ENCODE results near the gene DPP7.
"Not testable (repeated sequence)": the region's sequence is repeated elsewhere in the genome, so short reads cannot be mapped to it uniquely, and the experiment has no call there.

DPP7 gene

DNA sequence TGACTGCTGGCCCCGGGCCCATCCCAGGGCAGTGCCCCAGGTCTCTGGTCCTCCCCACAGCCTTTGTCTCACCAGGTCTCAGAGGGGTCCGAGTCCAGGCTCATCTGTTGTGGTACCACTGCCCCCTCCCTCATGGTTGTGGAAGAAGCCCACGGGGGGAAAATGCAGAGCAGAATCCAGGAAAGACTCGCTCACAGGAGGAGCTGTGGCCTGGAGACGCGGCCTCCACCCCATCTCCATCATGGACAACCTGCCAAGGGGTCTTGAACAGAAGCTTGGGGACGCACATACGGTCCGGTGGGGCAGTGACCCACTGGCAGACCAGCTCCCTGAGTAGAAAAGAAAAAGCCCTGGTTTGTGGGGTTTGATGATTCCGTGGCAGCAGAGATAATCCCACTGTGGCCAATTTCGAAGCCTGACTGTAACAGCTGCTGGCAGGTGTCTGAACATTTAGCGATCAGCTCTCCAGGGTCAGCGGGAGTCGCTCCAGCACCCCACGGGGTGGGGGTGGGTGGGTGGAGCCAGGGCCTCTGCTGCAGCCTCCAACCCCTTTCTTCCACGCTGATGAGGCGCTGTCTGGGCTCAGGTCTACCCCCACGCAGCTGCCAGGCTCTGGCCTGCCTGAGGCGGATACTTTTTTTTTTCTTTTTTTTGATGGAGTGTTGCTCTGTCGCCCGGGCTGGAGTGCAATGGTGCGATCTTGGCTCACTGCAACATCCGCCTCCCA, 22.5 kb upstream of the DPP7 start:
- no peak for DNase-seq (ENCODE audit: low read depth)
- H3K4me3 ChIP-seq (ENCODE audit: low read depth, low read length): no peak overlapping the region
- TF ChIP-seq, protein P1, sequence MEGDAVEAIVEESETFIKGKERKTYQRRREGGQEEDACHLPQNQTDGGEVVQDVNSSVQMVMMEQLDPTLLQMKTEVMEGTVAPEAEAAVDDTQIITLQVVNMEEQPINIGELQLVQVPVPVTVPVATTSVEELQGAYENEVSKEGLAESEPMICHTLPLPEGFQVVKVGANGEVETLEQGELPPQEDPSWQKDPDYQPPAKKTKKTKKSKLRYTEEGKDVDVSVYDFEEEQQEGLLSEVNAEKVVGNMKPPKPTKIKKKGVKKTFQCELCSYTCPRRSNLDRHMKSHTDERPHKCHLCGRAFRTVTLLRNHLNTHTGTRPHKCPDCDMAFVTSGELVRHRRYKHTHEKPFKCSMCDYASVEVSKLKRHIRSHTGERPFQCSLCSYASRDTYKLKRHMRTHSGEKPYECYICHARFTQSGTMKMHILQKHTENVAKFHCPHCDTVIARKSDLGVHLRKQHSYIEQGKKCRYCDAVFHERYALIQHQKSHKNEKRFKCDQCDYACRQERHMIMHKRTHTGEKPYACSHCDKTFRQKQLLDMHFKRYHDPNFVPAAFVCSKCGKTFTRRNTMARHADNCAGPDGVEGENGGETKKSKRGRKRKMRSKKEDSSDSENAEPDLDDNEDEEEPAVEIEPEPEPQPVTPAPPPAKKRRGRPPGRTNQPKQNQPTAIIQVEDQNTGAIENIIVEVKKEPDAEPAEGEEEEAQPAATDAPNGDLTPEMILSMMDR (IDR thresholded peaks at IDR 0.05; ENCODE audit: insufficient read depth, low read depth, low read length, missing control alignments): no peak

DNA sequence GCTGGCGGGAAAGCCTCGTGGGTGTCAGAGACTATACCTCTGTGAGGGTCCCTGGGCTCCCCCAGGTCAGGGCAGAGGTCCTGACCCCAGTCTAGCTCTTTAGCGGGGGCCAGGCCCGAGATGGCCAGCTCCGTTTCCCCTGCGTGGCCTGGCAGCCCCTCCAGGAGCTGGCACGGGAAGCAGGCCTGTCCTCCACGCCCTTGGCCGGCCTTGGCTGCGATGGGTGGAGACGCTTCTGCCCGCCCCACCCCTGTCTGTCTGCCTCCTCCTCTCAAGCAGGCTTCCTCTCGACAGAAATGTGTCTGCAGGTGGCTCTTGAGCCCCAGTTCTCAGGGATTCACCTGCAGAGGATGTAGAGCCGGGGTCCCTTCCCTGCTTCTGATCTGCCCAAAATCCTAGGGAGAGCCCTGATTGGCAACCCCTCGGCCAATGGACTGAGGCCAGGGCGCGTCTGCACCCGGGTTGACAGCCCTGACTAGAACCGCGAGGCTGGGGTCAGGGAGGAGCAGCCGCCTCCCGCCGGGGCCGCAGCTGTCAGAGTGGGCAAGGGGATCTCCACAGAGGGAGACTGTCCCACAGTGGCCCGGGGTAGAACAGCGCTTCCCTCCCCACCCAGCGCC, 21.8 kb upstream of the DPP7 start:
- TF ChIP-seq, protein P1 (IDR thresholded peaks at IDR 0.05; ENCODE audit: insufficient read depth, low read depth, low read length, missing control alignments): no peak
- DNase-seq (ENCODE audit: low read depth): peak; percentile 30
- H3K4me3 ChIP-seq (ENCODE audit: low read depth, low read length): no peak overlapping the region

DNA sequence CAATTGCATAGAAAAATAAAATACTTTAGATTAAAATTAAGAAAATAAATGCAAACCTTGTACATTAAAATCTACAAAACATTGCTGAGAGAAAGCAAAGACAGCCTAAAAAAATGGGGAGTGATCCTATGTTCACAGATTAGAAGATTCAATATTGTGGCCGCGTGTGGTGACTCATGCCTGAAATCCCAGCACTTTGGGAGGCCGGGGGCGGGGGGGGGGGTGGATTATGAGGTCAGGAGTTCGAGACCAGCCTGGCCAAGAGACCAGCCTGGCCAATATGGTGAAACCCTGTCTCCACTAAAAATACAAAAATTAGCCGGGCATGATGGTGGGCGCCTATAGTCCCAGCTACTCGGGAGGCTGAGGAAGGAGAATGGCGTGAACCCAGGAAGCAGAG, 20.6 kb upstream of the DPP7 start:
- not testable (repeated sequence) for H3K4me3 ChIP-seq (ENCODE audit: low read depth, low read length); DNase-seq (ENCODE audit: low read depth)

DNA sequence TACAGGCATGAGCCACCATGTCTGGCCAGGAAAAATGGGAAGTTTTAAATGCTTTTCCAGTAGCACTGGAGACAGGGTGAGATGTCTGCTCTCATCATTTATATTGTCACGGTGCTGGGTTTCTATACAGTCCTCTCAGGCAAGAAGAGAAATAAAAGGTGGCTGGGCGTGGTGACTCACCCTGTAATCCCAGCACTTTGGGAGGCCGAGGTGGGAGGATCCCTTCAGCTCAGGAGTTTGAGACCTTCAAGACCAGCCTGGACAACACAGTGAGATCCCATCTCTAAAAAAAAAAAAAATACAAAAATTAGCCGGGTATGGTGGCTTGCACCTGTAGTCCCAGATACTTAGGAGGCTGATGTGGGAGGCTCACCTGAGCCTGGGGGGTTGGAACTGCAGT, 19.7 kb upstream of the DPP7 start:
- TF ChIP-seq, protein P1 (IDR thresholded peaks at IDR 0.05; ENCODE audit: insufficient read depth, low read depth, low read length, missing control alignments): no peak
- no peak overlapping the region for H3K4me3 ChIP-seq (ENCODE audit: low read depth, low read length)
- no peak for DNase-seq (ENCODE audit: low read depth)

DNA sequence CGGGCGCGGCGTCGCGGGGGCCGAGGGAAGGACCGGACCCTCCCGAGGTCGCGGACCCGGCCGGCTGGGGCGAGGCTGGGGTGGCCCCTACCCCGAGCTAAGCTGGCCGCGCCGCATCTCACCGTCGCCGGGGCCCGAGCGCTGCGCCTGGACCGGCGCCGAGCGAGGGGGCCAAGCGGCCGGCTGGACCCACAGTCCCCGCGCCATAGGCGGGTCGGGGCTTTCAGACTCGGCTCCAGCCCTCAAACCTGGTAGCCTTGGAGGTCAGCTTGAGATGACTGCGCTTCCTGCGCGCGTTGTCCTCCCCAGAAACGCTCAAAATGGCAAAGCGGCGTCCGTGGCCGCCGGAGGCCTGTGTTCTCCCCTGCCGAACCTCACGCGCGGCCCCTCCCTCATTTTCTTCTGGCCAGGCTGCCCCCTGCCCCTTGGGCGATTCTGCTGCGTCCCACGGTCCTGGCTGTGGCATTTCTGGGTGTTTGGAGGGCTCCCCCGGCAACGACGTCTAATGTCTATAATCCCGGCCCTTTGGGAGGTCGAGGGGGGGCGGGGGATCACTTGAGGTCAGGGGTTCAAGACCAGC, 15.7 kb upstream of the DPP7 start:
- no peak for DNase-seq (ENCODE audit: low read depth)
- H3K4me3 ChIP-seq (ENCODE audit: low read depth, low read length): peak overlapping the region; percentile 78
- TF ChIP-seq, protein P1 (IDR thresholded peaks at IDR 0.05; ENCODE audit: insufficient read depth, low read depth, low read length, missing control alignments): no peak

DNA sequence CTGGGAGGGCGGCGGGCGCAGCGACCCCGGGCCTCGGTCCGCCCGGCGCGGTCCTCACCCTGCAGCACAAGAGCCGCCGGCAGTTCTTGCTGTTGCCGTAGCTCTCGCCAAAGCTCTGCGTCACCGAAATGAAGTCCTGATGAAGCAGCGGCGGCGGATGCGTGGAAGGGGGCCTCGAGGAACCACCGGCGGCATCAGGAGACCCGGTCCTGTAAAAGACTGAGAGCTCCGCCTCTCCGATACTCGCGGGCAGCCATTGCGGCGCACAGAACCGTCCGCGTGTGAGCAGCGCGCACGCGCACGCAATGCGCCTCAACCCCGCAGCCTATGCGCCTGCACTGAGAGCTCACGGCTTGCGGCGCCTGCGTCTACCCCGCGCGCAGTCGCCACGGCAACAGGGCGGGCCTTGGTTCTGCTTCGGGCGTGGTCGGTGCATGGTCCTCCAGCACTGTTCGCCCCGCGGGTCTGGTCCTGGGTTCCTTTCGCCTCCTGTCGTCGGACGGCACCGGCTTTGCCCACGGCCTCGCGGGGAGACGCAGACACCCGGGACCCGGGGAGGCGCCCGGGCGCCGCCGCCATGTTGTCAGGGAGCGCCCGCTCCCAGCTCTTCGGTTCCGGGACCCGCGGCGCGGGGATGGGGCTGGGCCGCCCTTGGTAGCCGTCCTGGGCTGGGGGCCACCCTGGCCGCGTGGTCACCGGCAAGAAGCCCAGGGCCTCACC, 15.1 kb upstream of the DPP7 start:
- DNase-seq (ENCODE audit: low read depth): peak; percentile 95
- TF ChIP-seq, protein P1 (IDR thresholded peaks at IDR 0.05; ENCODE audit: insufficient read depth, low read depth, low read length, missing control alignments): no peak
- H3K4me3 ChIP-seq (ENCODE audit: low read depth, low read length): peak overlapping the region; percentile 78

DNA sequence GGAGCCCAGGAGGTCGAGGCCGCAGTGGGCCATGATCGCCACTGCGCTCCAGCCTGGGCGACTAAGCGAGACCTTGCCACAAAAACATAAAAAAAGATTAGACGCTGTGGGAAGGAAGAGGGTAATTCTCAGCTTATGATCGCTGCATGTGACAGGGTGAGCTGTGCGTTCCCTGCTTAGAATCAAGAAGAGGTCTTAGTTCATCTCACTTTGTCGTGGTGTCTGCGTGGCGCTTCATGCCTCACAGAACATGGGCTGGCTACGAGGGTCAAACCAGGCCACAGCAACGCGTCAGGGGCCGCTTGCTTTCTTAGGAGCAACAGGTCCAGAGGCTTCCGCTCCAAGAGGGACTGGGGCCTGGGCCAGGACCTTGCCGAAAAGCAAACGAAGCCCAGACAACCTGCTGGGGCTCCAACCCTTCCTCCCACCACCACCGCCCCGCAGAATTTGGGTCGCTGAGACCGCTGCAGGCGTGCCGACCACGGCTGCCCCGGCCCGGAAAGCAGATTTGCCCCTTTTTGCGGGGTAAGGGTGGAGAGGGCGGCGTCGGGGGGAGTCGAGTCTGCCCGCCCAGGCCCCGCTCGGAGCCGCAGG, 14.4 kb upstream of the DPP7 start:
- DNase-seq (ENCODE audit: low read depth): peak; percentile 49
- peak overlapping the region; percentile 78 for H3K4me3 ChIP-seq (ENCODE audit: low read depth, low read length)
- TF ChIP-seq, protein P1 (IDR thresholded peaks at IDR 0.05; ENCODE audit: insufficient read depth, low read depth, low read length, missing control alignments): no peak

Measured in GM12865 (cell line).